Measurements from ENCODE around the gene NKX1-2.

Gene NKX1-2

DNA sequence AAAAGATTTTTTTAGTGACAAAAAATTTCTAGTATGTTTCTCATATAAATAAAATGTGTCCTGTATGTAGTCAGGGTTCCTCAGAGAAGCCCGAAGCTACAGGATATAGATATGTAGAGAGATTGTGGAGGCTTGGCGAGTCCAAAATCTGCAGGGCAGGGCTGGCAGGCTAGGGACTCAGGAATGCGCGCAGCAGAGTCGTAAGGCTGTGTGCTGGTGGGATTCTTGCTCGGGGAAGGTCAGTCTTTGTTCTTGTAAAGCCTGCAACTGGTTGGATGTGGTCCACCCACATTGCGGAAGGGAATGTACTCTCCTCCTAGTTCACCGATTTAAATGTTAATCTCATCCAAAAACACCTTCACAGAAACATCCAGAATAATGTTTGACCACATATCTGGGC, 42.4 kb upstream of the NKX1-2 start:
- H3K27ac ChIP-seq (ENCODE audit: low read length), result no peak overlapping the region
- DNase-seq (ENCODE audit: low read depth, low spot score), result no peak
- WGBS (ENCODE audit: insufficient coverage, insufficient read length), result no CpG with 5 or more reads among the region's 8 CpGs
- H3K9me3 ChIP-seq (ENCODE audit: control insufficient read depth, insufficient read depth, low read length), result no peaks in the 10 kb centered on the region
- H3K4me1 ChIP-seq (ENCODE audit: control insufficient read depth, insufficient read depth, low read length), result peaks cover 2% of the 10 kb centered on the region; the same call in 1 of the 2 replicates
- no peak overlapping the region for H3K4me3 ChIP-seq (ENCODE audit: low read length)
- H3K36me3 ChIP-seq (ENCODE audit: control insufficient read depth, insufficient read depth, low read length), result 0 out of 2 replicates have a peak, but pooled peaks cover 3% of the 10 kb centered on the region
- no peaks in the 10 kb centered on the region for H3K27me3 ChIP-seq (ENCODE audit: control insufficient read depth, insufficient read depth, low read length)

GRCh38 chr10:124491105-124491504, 41.3 kb upstream of the NKX1-2 start:
- Histone ChIP-seq H3K9me3 (ENCODE audit: control insufficient read depth, insufficient read depth, low read length) (no peaks in the 10 kb centered on the region), H3K27me3 (ENCODE audit: control insufficient read depth, insufficient read depth, low read length) (no peaks in the 10 kb centered on the region), H3K27ac (ENCODE audit: low read length) (no peak overlapping the region), H3K36me3 (ENCODE audit: control insufficient read depth, insufficient read depth, low read length) (0 out of 2 replicates have a peak, but pooled peaks cover 3% of the 10 kb centered on the region), H3K4me3 (ENCODE audit: low read length) (no peak overlapping the region), H3K4me1 (ENCODE audit: control insufficient read depth, insufficient read depth, low read length) (peaks cover 2% of the 10 kb centered on the region; the same call in 1 of the 2 replicates)
- DNase-seq (ENCODE audit: low read depth, low spot score), result no peak
- no CpG with 5 or more reads among the region's 9 CpGs for WGBS (ENCODE audit: insufficient coverage, insufficient read length)

GRCh38 chr10:124486635-124487034, 36.8 kb upstream of the NKX1-2 start:
- no peak overlapping the region for H3K4me3 ChIP-seq (ENCODE audit: low read length)
- no peaks in the 10 kb centered on the region for H3K9me3 ChIP-seq (ENCODE audit: control insufficient read depth, insufficient read depth, low read length)
- H3K27ac ChIP-seq (ENCODE audit: low read length), result no peak overlapping the region
- peaks cover 8% of the 10 kb centered on the region; the same call in 1 of the 2 replicates for H3K36me3 ChIP-seq (ENCODE audit: control insufficient read depth, insufficient read depth, low read length)
- WGBS (ENCODE audit: insufficient coverage, insufficient read length), result no CpG with 5 or more reads among the region's 6 CpGs
- DNase-seq (ENCODE audit: low read depth, low spot score), result no peak
- peaks cover 1% of the 10 kb centered on the region for H3K4me1 ChIP-seq (ENCODE audit: control insufficient read depth, insufficient read depth, low read length)
- H3K27me3 ChIP-seq (ENCODE audit: control insufficient read depth, insufficient read depth, low read length), result no peaks in the 10 kb centered on the region

GRCh38 chr10:124484661-124485060, 34.8 kb upstream of the NKX1-2 start:
- Histone ChIP-seq H3K36me3 (ENCODE audit: control insufficient read depth, insufficient read depth, low read length) (peaks cover 5% of the 10 kb centered on the region; the same call in 1 of the 2 replicates), H3K9me3 (ENCODE audit: control insufficient read depth, insufficient read depth, low read length) (no peaks in the 10 kb centered on the region), H3K4me1 (ENCODE audit: control insufficient read depth, insufficient read depth, low read length) (peaks cover 3% of the 10 kb centered on the region), H3K4me3 (ENCODE audit: low read length) (no peak overlapping the region), H3K27me3 (ENCODE audit: control insufficient read depth, insufficient read depth, low read length) (no peaks in the 10 kb centered on the region), H3K27ac (ENCODE audit: low read length) (no peak overlapping the region)
- no peak for DNase-seq (ENCODE audit: low read depth, low spot score)
- no CpG with 5 or more reads among the region's 2 CpGs for WGBS (ENCODE audit: insufficient coverage, insufficient read length)

DNA sequence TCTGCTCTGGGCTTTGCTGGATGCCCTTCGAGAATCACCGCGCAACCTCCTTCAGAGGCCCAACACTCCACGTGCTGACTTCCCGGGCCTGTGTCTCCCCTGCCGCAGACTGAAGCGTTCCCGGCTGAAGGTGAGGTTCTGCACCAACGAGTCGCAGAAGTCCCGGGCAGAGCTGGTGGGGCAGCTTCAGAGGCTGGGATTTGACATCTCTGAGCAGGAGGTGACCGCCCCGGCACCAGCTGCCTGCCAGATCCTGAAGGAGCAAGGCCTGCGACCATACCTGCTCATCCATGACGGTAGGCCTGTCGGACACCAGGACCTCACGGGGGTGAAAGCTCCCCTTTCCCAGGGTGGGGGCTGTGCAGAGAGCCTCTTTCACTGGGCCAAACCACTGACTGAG, 34.2 kb upstream of the NKX1-2 start:
- peaks cover 3% of the 10 kb centered on the region for H3K4me1 ChIP-seq (ENCODE audit: control insufficient read depth, insufficient read depth, low read length)
- no CpG with 5 or more reads among the region's 17 CpGs for WGBS (ENCODE audit: insufficient coverage, insufficient read length)
- H3K27me3 ChIP-seq (ENCODE audit: control insufficient read depth, insufficient read depth, low read length), result no peaks in the 10 kb centered on the region
- no peak overlapping the region for H3K27ac ChIP-seq (ENCODE audit: low read length)
- H3K36me3 ChIP-seq (ENCODE audit: control insufficient read depth, insufficient read depth, low read length), result peaks cover 5% of the 10 kb centered on the region; the same call in 1 of the 2 replicates
- no peaks in the 10 kb centered on the region for H3K9me3 ChIP-seq (ENCODE audit: control insufficient read depth, insufficient read depth, low read length)
- no peak overlapping the region for H3K4me3 ChIP-seq (ENCODE audit: low read length)
- no peak for DNase-seq (ENCODE audit: low read depth, low spot score)

DNA sequence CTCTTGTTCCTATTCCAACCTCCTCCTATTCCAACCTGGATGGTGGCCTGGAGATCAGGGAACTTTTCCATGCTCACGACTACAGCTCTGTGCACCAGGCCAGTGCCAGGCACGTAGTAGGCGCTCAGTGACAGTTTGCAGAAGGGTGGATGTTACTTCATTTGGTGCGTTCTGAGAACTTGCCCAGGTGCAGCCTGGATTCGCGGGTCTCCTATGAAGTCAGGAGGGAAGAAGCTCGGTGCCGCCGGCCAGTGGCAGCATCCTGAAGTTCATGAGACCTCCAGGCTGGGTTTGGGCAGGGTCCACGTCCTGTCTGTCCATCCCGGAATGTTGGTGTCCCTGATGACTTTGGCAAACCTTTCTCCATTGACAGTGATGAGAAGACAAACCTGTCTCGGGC, 33.0 kb upstream of the NKX1-2 start:
- DNase-seq (ENCODE audit: low read depth, low spot score), result no peak
- WGBS (ENCODE audit: insufficient coverage, insufficient read length), result no CpG with 5 or more reads among the region's 12 CpGs
- Histone ChIP-seq H3K9me3 (ENCODE audit: control insufficient read depth, insufficient read depth, low read length) (no peaks in the 10 kb centered on the region), H3K27me3 (ENCODE audit: control insufficient read depth, insufficient read depth, low read length) (no peaks in the 10 kb centered on the region), H3K4me3 (ENCODE audit: low read length) (no peak overlapping the region), H3K36me3 (ENCODE audit: control insufficient read depth, insufficient read depth, low read length) (peaks cover 5% of the 10 kb centered on the region; the same call in 1 of the 2 replicates), H3K4me1 (ENCODE audit: control insufficient read depth, insufficient read depth, low read length) (peaks cover 5% of the 10 kb centered on the region), H3K27ac (ENCODE audit: low read length) (no peak overlapping the region)

DNA sequence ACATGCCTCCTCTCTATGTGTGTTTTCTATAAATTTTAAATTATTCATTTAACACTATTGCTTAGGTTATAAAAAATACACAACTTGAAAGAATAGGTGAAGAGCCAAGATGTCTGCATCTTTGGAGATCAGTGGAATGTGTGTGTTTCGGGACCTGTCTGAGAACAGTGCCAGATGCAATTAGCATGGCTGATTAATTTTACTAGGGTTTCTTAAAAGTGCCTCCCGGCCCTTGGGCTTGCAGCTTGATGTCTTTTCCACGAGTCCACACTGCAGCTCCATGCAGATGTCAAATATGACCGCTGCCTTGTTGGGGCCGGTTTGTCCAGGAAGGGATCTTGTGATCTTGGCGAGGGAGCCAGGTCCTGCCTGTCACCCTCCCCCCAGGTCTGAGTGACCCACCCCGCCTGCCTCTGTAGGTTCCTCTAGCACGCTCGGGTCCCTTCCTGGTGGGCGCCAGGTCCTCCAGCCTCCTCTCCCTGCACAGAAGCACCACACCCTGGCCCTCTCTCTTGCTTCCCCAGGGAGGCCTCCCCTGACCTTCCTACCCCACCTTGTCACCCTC, 32.5 kb upstream of the NKX1-2 start:
- no peak for DNase-seq (ENCODE audit: low read depth, low spot score)
- no peak overlapping the region for H3K27ac ChIP-seq (ENCODE audit: low read length)
- H3K9me3 ChIP-seq (ENCODE audit: control insufficient read depth, insufficient read depth, low read length), result no peaks in the 10 kb centered on the region
- peaks cover 8% of the 10 kb centered on the region for H3K4me1 ChIP-seq (ENCODE audit: control insufficient read depth, insufficient read depth, low read length)
- H3K36me3 ChIP-seq (ENCODE audit: control insufficient read depth, insufficient read depth, low read length), result peaks cover 5% of the 10 kb centered on the region; the same call in 1 of the 2 replicates
- WGBS (ENCODE audit: insufficient coverage, insufficient read length), result no CpG with 5 or more reads among the region's 10 CpGs
- no peaks in the 10 kb centered on the region for H3K27me3 ChIP-seq (ENCODE audit: control insufficient read depth, insufficient read depth, low read length)
- H3K4me3 ChIP-seq (ENCODE audit: low read length), result no peak overlapping the region

GRCh38 chr10:124481717-124482116, 31.9 kb upstream of the NKX1-2 start:
- Histone ChIP-seq H3K27me3 (ENCODE audit: control insufficient read depth, insufficient read depth, low read length) (no peaks in the 10 kb centered on the region), H3K27ac (ENCODE audit: low read length) (no peak overlapping the region), H3K9me3 (ENCODE audit: control insufficient read depth, insufficient read depth, low read length) (no peaks in the 10 kb centered on the region), H3K4me3 (ENCODE audit: low read length) (no peak overlapping the region), H3K4me1 (ENCODE audit: control insufficient read depth, insufficient read depth, low read length) (peaks cover 10% of the 10 kb centered on the region), H3K36me3 (ENCODE audit: control insufficient read depth, insufficient read depth, low read length) (peaks cover 5% of the 10 kb centered on the region; the same call in 1 of the 2 replicates)
- DNase-seq (ENCODE audit: low read depth, low spot score), result no peak
- WGBS (ENCODE audit: insufficient coverage, insufficient read length), result no CpG with 5 or more reads among the region's 6 CpGs

- H3K4me3 ChIP-seq (ENCODE audit: low read length), result no peak overlapping the region
Measured at GRCh38 chr10:124480860-124481259, 31.0 kb upstream of the NKX1-2 start.

GRCh38 chr10:124478515-124478914, 28.7 kb upstream of the NKX1-2 start:
- Histone ChIP-seq H3K4me3 (ENCODE audit: low read length) (no peak overlapping the region), H3K4me1 (ENCODE audit: control insufficient read depth, insufficient read depth, low read length) (peaks cover 10% of the 10 kb centered on the region), H3K27me3 (ENCODE audit: control insufficient read depth, insufficient read depth, low read length) (no peaks in the 10 kb centered on the region), H3K27ac (ENCODE audit: low read length) (no peak overlapping the region), H3K36me3 (ENCODE audit: control insufficient read depth, insufficient read depth, low read length) (no peaks in the 10 kb centered on the region), H3K9me3 (ENCODE audit: control insufficient read depth, insufficient read depth, low read length) (no peaks in the 10 kb centered on the region)
- DNase-seq (ENCODE audit: low read depth, low spot score), result no peak
- no CpG with 5 or more reads among the region's 14 CpGs for WGBS (ENCODE audit: insufficient coverage, insufficient read length)

More at GRCh38 chr10:124480860-124481259, 31.0 kb upstream of the NKX1-2 start:
- Histone ChIP-seq H3K9me3 (ENCODE audit: control insufficient read depth, insufficient read depth, low read length) (no peaks in the 10 kb centered on the region), H3K36me3 (ENCODE audit: control insufficient read depth, insufficient read depth, low read length) (peaks cover 5% of the 10 kb centered on the region; the same call in 1 of the 2 replicates), H3K27ac (ENCODE audit: low read length) (no peak overlapping the region), H3K27me3 (ENCODE audit: control insufficient read depth, insufficient read depth, low read length) (no peaks in the 10 kb centered on the region), H3K4me1 (ENCODE audit: control insufficient read depth, insufficient read depth, low read length) (peaks cover 10% of the 10 kb centered on the region)
- no CpG with 5 or more reads among the region's 5 CpGs for WGBS (ENCODE audit: insufficient coverage, insufficient read length)
- DNase-seq (ENCODE audit: low read depth, low spot score), result no peak
